HEK293 (cell line): ENCODE data around the gene ATRNL1.

ENCODE experiments used
- CTCF ChIA-PET: fragments of 350-600 bp; formaldehyde crosslinking; extraction: SDS; loops from one replicate; lab custom pipeline; 2021; ENCODE audit warnings: antibody characterized with exemption; lab: Yijun Ruan, JAX
- POLR2A ChIA-PET: fragments of 300-600 bp; formaldehyde crosslinking; extraction: SDS; loops from one replicate; lab custom pipeline; 2020; ENCODE audit warnings: antibody characterized with exemption, inconsistent platforms; lab: Yijun Ruan, JAX
- H3K27ac ChIP-seq: fragments of 200-500 bp; sonication (Bioruptor generic); 2 replicates; pipeline ENCODE4 v1.5.1; 2014; ENCODE audit warnings: low read depth, low read length, control low read depth, inconsistent platforms; ENCODE audit errors: extremely low read depth
- H3K36me3 ChIP-seq, 2 experiments: fragments of 200-500 bp in 1 of 2; sonication (Bioruptor generic) in 1 of 2; 1 replicate in 1 of 2; 2 replicates in 1 of 2; pipeline ENCODE4 v1.5.1; 2014 to 2017; ENCODE audit warnings: inconsistent platforms in 2 of 2, low read length in 2 of 2; ENCODE audit not compliant: control insufficient read depth in 2 of 2, insufficient read depth in 1 of 2
- H3K4me1 ChIP-seq: fragments of 200-500 bp; sonication (Bioruptor generic); 2 replicates; pipeline ENCODE4 v1.5.1; 2014; ENCODE audit warnings: mild to moderate bottlenecking, low read length, inconsistent platforms; ENCODE audit not compliant: control insufficient read depth, insufficient read depth
- H3K4me3 ChIP-seq: 2 replicates; pipeline ENCODE4 v1.5.1; 2011; ENCODE audit warnings: low read depth, mild to moderate bottlenecking, control low read depth, low read length, moderate library complexity
- H3K9me3 ChIP-seq: fragments of 200-500 bp; sonication (Bioruptor generic); 2 replicates; pipeline ENCODE4 v1.5.1; 2014; ENCODE audit warnings: low read depth, low read length, inconsistent platforms; ENCODE audit not compliant: control insufficient read depth, insufficient read depth
- ATF2 ChIP-seq: fragments of 450-650 bp; formaldehyde crosslinking; IDR thresholded peaks from 2 replicates; pipeline ENCODE4 v1.5.1; 2016; ENCODE audit warnings: missing biosample characterization, missing genetic modification characterization, low read depth
- BCL11B ChIP-seq: fragments of 450-650 bp; formaldehyde crosslinking; IDR thresholded peaks from 2 replicates; pipeline ENCODE4 v1.5.1; 2016; ENCODE audit warnings: low read depth, missing biosample characterization, missing genetic modification characterization
- BCL6B ChIP-seq: fragments of 450-650 bp; formaldehyde crosslinking; IDR thresholded peaks from 2 replicates; pipeline ENCODE4 v1.5.1; 2017; ENCODE audit warnings: missing biosample characterization, missing genetic modification characterization
- CTCF ChIP-seq: fragments of 450-650 bp; formaldehyde crosslinking; IDR thresholded peaks from 2 replicates; pipeline ENCODE4 v1.5.1; 2016; ENCODE audit warnings: missing biosample characterization, missing genetic modification characterization
- FEZF1 ChIP-seq: fragments of 450-650 bp; formaldehyde crosslinking; IDR thresholded peaks from 2 replicates; pipeline ENCODE4 v1.5.1; 2016; ENCODE audit warnings: missing biosample characterization, missing genetic modification characterization
- GFI1B ChIP-seq: fragments of 450-650 bp; formaldehyde crosslinking; IDR thresholded peaks from 2 replicates; pipeline ENCODE4 v1.5.1; 2016; ENCODE audit warnings: missing biosample characterization, missing genetic modification characterization
- KLF16 ChIP-seq: fragments of 450-650 bp; formaldehyde crosslinking; IDR thresholded peaks from 2 replicates; pipeline ENCODE4 v1.5.1; 2017; ENCODE audit warnings: missing biosample characterization, missing genetic modification characterization
- OSR2 ChIP-seq: fragments of 450-650 bp; formaldehyde crosslinking; IDR thresholded peaks from 2 replicates; pipeline ENCODE4 v1.5.1; 2016; ENCODE audit warnings: missing biosample characterization, missing genetic modification characterization
- PRDM4 ChIP-seq: fragments of 450-650 bp; formaldehyde crosslinking; IDR thresholded peaks from 2 replicates; pipeline ENCODE4 v1.5.1; 2017; ENCODE audit warnings: missing biosample characterization, missing genetic modification characterization
- PRDM6 ChIP-seq: fragments of 450-650 bp; formaldehyde crosslinking; IDR thresholded peaks from 2 replicates; pipeline ENCODE4 v1.5.1; 2017; ENCODE audit warnings: missing biosample characterization, missing genetic modification characterization
- TCF7L2 ChIP-seq: IDR thresholded peaks from 2 replicates; pipeline ENCODE4 v1.6.1; 2011; ENCODE audit warnings: low read depth, mild to moderate bottlenecking, inconsistent platforms, low read length, moderate library complexity, borderline replicate concordance
- ZBTB44 ChIP-seq: fragments of 450-650 bp; IDR thresholded peaks from 2 replicates; pipeline ENCODE4 v1.5.1; 2018; ENCODE audit warnings: missing biosample characterization, mild to moderate bottlenecking, missing genetic modification characterization
- ZEB2 ChIP-seq: fragments of 450-650 bp; formaldehyde crosslinking; IDR thresholded peaks from 2 replicates; pipeline ENCODE4 v1.5.1; 2016; ENCODE audit warnings: missing biosample characterization, missing genetic modification characterization
- ZFP3 ChIP-seq: fragments of 450-650 bp; formaldehyde crosslinking; IDR thresholded peaks from 2 replicates; pipeline ENCODE4 v1.5.1; 2016; ENCODE audit warnings: low read depth, missing biosample characterization, missing genetic modification characterization
- ZNF138 ChIP-seq: fragments of 450-650 bp; formaldehyde crosslinking; IDR thresholded peaks from 2 replicates; pipeline ENCODE4 v1.5.1; 2016; ENCODE audit warnings: missing biosample characterization, missing genetic modification characterization, borderline replicate concordance
- ZNF398 ChIP-seq: fragments of 450-650 bp; formaldehyde crosslinking; IDR thresholded peaks from 2 replicates; pipeline ENCODE4 v1.5.1; 2017; ENCODE audit warnings: missing biosample characterization, missing genetic modification characterization
- ZNF426 ChIP-seq: fragments of 450-650 bp; formaldehyde crosslinking; IDR thresholded peaks from 2 replicates; pipeline ENCODE4 v1.5.1; 2017; ENCODE audit warnings: missing biosample characterization, missing genetic modification characterization, mild to moderate bottlenecking, inconsistent platforms, moderate library complexity
- ZNF488 ChIP-seq: fragments of 450-650 bp; formaldehyde crosslinking; IDR thresholded peaks from 2 replicates; pipeline ENCODE4 v1.5.1; 2016; ENCODE audit warnings: missing biosample characterization, missing genetic modification characterization
- ZNF571 ChIP-seq: fragments of 450-650 bp; formaldehyde crosslinking; IDR thresholded peaks from 2 replicates; pipeline ENCODE4 v1.5.0; 2017; ENCODE audit warnings: missing biosample characterization, missing genetic modification characterization
- ZSCAN18 ChIP-seq: fragments of 450-650 bp; formaldehyde crosslinking; IDR thresholded peaks from 2 replicates; pipeline ENCODE4 v1.5.1; 2016; ENCODE audit warnings: missing biosample characterization, missing genetic modification characterization

The ATRNL1 gene

GRCh38 chr10:115833119-115833518, 740.0 kb downstream of the ATRNL1 start (continued):
- TF ChIP-seq CTCF (no peak), ZSCAN18 (tag by site-specific recombination) (no peak), ZFP3 (tag by site-specific recombination) (no peak), ZNF571 (tag by site-specific recombination) (no peak)
- TF ChIP-seq, all 188 proteins: peak for 0

GRCh38 chr10:115844591-115844990, 751.4 kb downstream of the ATRNL1 start:
- CTCF ChIA-PET = no interaction called here
- TF ChIP-seq PRDM6 = peak; percentile 54; the same call in 1 of the 2 replicates
- peak; percentile 22; the same call in 1 of the 2 replicates for TF ChIP-seq OSR2
- TF ChIP-seq FEZF1 (tag by site-specific recombination) = peak; percentile 66
- TF ChIP-seq ZNF571 (tag by site-specific recombination) = no peak
- peak; percentile 28 for TF ChIP-seq ZNF398 (tag by site-specific recombination)
- peak; percentile 68 for TF ChIP-seq BCL6B
- TF ChIP-seq PRDM4 (tag by site-specific recombination) = 0 out of 2 replicates have a peak, but pooled peaks have one; percentile 33
- peak; percentile 58; the same call in 1 of the 2 replicates for TF ChIP-seq ATF2 (tag by site-specific recombination)
- TF ChIP-seq KLF16 (tag by site-specific recombination) = no peak
- peak; percentile 75 for TF ChIP-seq ZEB2 (tag by site-specific recombination)
- TF ChIP-seq ZNF488 (tag by site-specific recombination) = peak; percentile 80
- TF ChIP-seq ZBTB44 (tag by site-specific recombination) = no peak
- peak; percentile 70; the same call in 1 of the 2 replicates for TF ChIP-seq GFI1B
- no peak for TF ChIP-seq ZNF138 (tag by site-specific recombination)
- peak; percentile 73 for TF ChIP-seq BCL11B (tag by site-specific recombination)
- TF ChIP-seq ZNF426 (tag by site-specific recombination) = no peak
- TF ChIP-seq TCF7L2 = 0 out of 2 replicates have a peak, but pooled peaks have one; percentile 24

More at GRCh38 chr10:115844591-115844990, 751.4 kb downstream of the ATRNL1 start:
- Histone ChIP-seq H3K4me3 (no peak overlapping the region), H3K9me3 (no peaks in the 10 kb centered on the region), H3K36me3 (no peaks in the 10 kb centered on the region), H3K4me1 (peaks cover 6% of the 10 kb centered on the region), H3K27ac (no peak overlapping the region)
- POLR2A ChIA-PET = interaction anchor here (0.5 kb wide), 1 partner anchor 1698 kb away, joined by 4 read pairs; no protein-coding TSS in a partner anchor
